ENCODE results near the gene C4orf50. TPM values are rescaled to one million over a fixed set of nuclear protein-coding genes. Genes with fewer than 3 reads are reported as not detected.
"Not testable (repeated sequence)": the region's sequence is repeated elsewhere in the genome, so short reads cannot be mapped to it uniquely, and the experiment has no call there.

C4orf50 gene
- total RNA-seq, 4 donors from 2014 or later: not detected

- TF ChIP-seq POLR2AphosphoS5 (IDR thresholded peaks at IDR 0.05) (no peak), CTCF (IDR thresholded peaks at IDR 0.05) (no peak), EP300 (IDR thresholded peaks at IDR 0.05) (no peak), POLR2A (IDR thresholded peaks at IDR 0.05) (no peak)
- Histone ChIP-seq H3K4me1 (no peaks in the 10 kb centered on the region), H3K27me3 (peaks cover 6% of the 10 kb centered on the region), H3K9me3 (no peaks in the 10 kb centered on the region), H3K36me3 (no peaks in the 10 kb centered on the region), H3K27ac (no peak overlapping the region), H3K4me3 (no peak overlapping the region)
- DNase-seq (ENCODE audit: low spot score in 2 of 2): no peak
- WGBS: 85% methylated on average over 16 of the region's 16 CpGs
Observed at GRCh38 chr4:5858020-5858769, 160.0 kb downstream of the C4orf50 start.

- DNase-seq (ENCODE audit: low spot score in 2 of 2): no peak
- Histone ChIP-seq H3K4me3 (no peak overlapping the region), H3K36me3 (no peaks in the 10 kb centered on the region), H3K9me3 (no peaks in the 10 kb centered on the region), H3K4me1 (no peaks in the 10 kb centered on the region), H3K27me3 (peaks cover 12% of the 10 kb centered on the region), H3K27ac (no peak overlapping the region)
- TF ChIP-seq POLR2A (IDR thresholded peaks at IDR 0.05): no peak
- no peak for TF ChIP-seq POLR2AphosphoS5 (IDR thresholded peaks at IDR 0.05)
- no peak for TF ChIP-seq CTCF (IDR thresholded peaks at IDR 0.05)
- no peak for TF ChIP-seq EP300 (IDR thresholded peaks at IDR 0.05)
- 86% methylated on average over 2 of the region's 2 CpGs for WGBS
Observed at GRCh38 chr4:5857199-5857598, 161.0 kb downstream of the C4orf50 start.

GRCh38 chr4:5856362-5856761 is 161.9 kb downstream of the C4orf50 start:
- not testable (repeated sequence) for H3K4me3 ChIP-seq, H3K36me3 ChIP-seq
- 88% methylated on average over 3 of the region's 3 CpGs for WGBS

GRCh38 chr4:5854929-5855328 is 163.3 kb downstream of the C4orf50 start:
- TF ChIP-seq POLR2AphosphoS5 (IDR thresholded peaks at IDR 0.05) (no peak), EP300 (IDR thresholded peaks at IDR 0.05) (no peak), POLR2A (IDR thresholded peaks at IDR 0.05) (no peak), CTCF (IDR thresholded peaks at IDR 0.05) (no peak)
- DNase-seq (ENCODE audit: low spot score in 2 of 2): no peak
- peaks cover 12% of the 10 kb centered on the region for H3K27me3 ChIP-seq
- no peaks in the 10 kb centered on the region for H3K4me1 ChIP-seq
- H3K4me3 ChIP-seq: no peak overlapping the region
- H3K27ac ChIP-seq: no peak overlapping the region
- no peaks in the 10 kb centered on the region for H3K36me3 ChIP-seq
- WGBS: 91% methylated on average over 3 of the region's 3 CpGs
- H3K9me3 ChIP-seq: no peaks in the 10 kb centered on the region

More at GRCh38 chr4:5856362-5856761, 161.9 kb downstream of the C4orf50 start:
- not testable (repeated sequence) for H3K27ac ChIP-seq; DNase-seq (ENCODE audit: low spot score in 2 of 2); H3K27me3 ChIP-seq; H3K9me3 ChIP-seq; H3K4me1 ChIP-seq

GRCh38 chr4:5852523-5853202 is 165.6 kb downstream of the C4orf50 start:
- Histone ChIP-seq H3K4me1 (no peaks in the 10 kb centered on the region), H3K36me3 (peaks cover 3% of the 10 kb centered on the region), H3K27ac (no peak overlapping the region), H3K9me3 (no peaks in the 10 kb centered on the region), H3K27me3 (peaks cover 15% of the 10 kb centered on the region), H3K4me3 (no peak overlapping the region)
- DNase-seq (ENCODE audit: low spot score in 2 of 2): no peak
- TF ChIP-seq POLR2AphosphoS5 (IDR thresholded peaks at IDR 0.05): no peak
- WGBS: 47% methylated on average over 8 of the region's 9 CpGs

GRCh38 chr4:5851637-5852301 is 166.5 kb downstream of the C4orf50 start:
- 67% methylated on average over 4 of the region's 4 CpGs for WGBS
- Histone ChIP-seq H3K27ac (no peak overlapping the region), H3K36me3 (peaks cover 3% of the 10 kb centered on the region), H3K9me3 (no peaks in the 10 kb centered on the region), H3K27me3 (peaks cover 15% of the 10 kb centered on the region), H3K4me3 (no peak overlapping the region), H3K4me1 (no peaks in the 10 kb centered on the region)
- no peak for DNase-seq (ENCODE audit: low spot score in 2 of 2)
- TF ChIP-seq CTCF (IDR thresholded peaks at IDR 0.05) (no peak), POLR2A (IDR thresholded peaks at IDR 0.05) (no peak), EP300 (IDR thresholded peaks at IDR 0.05) (no peak), POLR2AphosphoS5 (IDR thresholded peaks at IDR 0.05) (no peak)

Data from suprapubic skin (tissue), 4 donors.